Calu3 (cell line): Measurements from ENCODE around the gene RPL9. TPM values are rescaled to one million over a fixed set of nuclear protein-coding genes. Genes with fewer than 3 reads are reported as not detected.

ENCODE experiments used
- BruUV-seq: library from RNA; stranded (reverse); fragments of 400-500 nt; replicated peaks from 2 replicates; lab custom pipeline; 2021; lab: Mats Ljungman, UMichigan
- CTCF ChIA-PET: fragments of 300-600 bp; sonication (Branson Sonifier 250); formaldehyde crosslinking; loops from one replicate; lab custom pipeline; 2022; ENCODE audit warnings: antibody characterized with exemption; lab: Charles Lee
- DNase-seq: peaks from one replicate; pipeline ENCODE4 v3.0.0; 2022
- H3K27ac Mint-ChIP-seq: one replicate; pipeline ENCODE4 v1.8.0; 2022; ENCODE audit warnings: mixed read lengths; ENCODE audit not compliant: unreplicated experiment
- H3K27me3 Mint-ChIP-seq: one replicate; pipeline ENCODE4 v1.8.0; 2022; ENCODE audit warnings: mixed read lengths; ENCODE audit not compliant: unreplicated experiment
- H3K36me3 Mint-ChIP-seq: one replicate; pipeline ENCODE4 v1.8.0; 2022; ENCODE audit warnings: mild to moderate bottlenecking, moderate library complexity, mixed read lengths; ENCODE audit not compliant: insufficient read depth, unreplicated experiment
- H3K4me1 Mint-ChIP-seq: one replicate; pipeline ENCODE4 v1.8.0; 2022; ENCODE audit warnings: mild to moderate bottlenecking, low read depth, mixed read lengths; ENCODE audit not compliant: unreplicated experiment
- H3K4me3 Mint-ChIP-seq: one replicate; pipeline ENCODE4 v1.8.0; 2022; ENCODE audit warnings: mild to moderate bottlenecking, low read depth, moderate library complexity, mixed read lengths; ENCODE audit not compliant: unreplicated experiment
- H3K9me3 Mint-ChIP-seq: one replicate; pipeline ENCODE4 v1.8.0; 2022; ENCODE audit warnings: low read depth, mixed read lengths; ENCODE audit not compliant: unreplicated experiment
- CTCF ChIP-seq: fragments of 200-600 bp; IDR thresholded peaks from one replicate; pipeline ENCODE4 v1.8.0; 2022; ENCODE audit warnings: antibody characterized with exemption; ENCODE audit not compliant: unreplicated experiment
- intact Hi-C: fragments of 100-400 bp; cut with micrococcal nuclease; formaldehyde crosslinking; loops from one replicate; pipeline ENCODE4 v1.10.0; 2022; ENCODE audit not compliant: unreplicated experiment
- total RNA-seq: library from RNA; stranded (reverse); gene quantifications from 2 replicates; pipeline ENCODE4 v1.2.3, GENCODE V29; 2022

RPL9 gene
- total RNA-seq, 1 experiment from 2014 or later = 485 TPM

- peaks cover 3% of the 10 kb centered on the region for H3K4me1 Mint-ChIP-seq
- peaks cover 56% of the 10 kb centered on the region for H3K36me3 Mint-ChIP-seq
- no peak overlapping the region for H3K27ac Mint-ChIP-seq
- no peak for DNase-seq
- CTCF ChIA-PET = no interaction called here
- H3K27me3 Mint-ChIP-seq = no peaks in the 10 kb centered on the region
- no peak for TF ChIP-seq CTCF
- no peaks in the 10 kb centered on the region for H3K9me3 Mint-ChIP-seq
- no TSS peak for BruUV-seq
- intact Hi-C loops = loop anchor here (10.0 kb wide), 1 partner anchor 97 kb away; no protein-coding TSS in a partner anchor
- H3K4me3 Mint-ChIP-seq = no peak overlapping the region
Measured at GRCh38 chr4:39451423-39452023, 7.2 kb downstream of the RPL9 start.

GRCh38 chr4:39450618-39451017 lies 8.1 kb downstream of the RPL9 start:
- H3K27me3 Mint-ChIP-seq = no peaks in the 10 kb centered on the region
- peaks cover 50% of the 10 kb centered on the region for H3K36me3 Mint-ChIP-seq
- CTCF ChIA-PET = no interaction called here
- H3K9me3 Mint-ChIP-seq = no peaks in the 10 kb centered on the region
- intact Hi-C loops = loop anchor here (10.0 kb wide), 1 partner anchor 96 kb away; no protein-coding TSS in a partner anchor
- H3K4me1 Mint-ChIP-seq = no peaks in the 10 kb centered on the region
- H3K27ac Mint-ChIP-seq = no peak overlapping the region
- no peak overlapping the region for H3K4me3 Mint-ChIP-seq
- BruUV-seq = no TSS peak
- no peak for DNase-seq
- TF ChIP-seq CTCF = no peak

DNA sequence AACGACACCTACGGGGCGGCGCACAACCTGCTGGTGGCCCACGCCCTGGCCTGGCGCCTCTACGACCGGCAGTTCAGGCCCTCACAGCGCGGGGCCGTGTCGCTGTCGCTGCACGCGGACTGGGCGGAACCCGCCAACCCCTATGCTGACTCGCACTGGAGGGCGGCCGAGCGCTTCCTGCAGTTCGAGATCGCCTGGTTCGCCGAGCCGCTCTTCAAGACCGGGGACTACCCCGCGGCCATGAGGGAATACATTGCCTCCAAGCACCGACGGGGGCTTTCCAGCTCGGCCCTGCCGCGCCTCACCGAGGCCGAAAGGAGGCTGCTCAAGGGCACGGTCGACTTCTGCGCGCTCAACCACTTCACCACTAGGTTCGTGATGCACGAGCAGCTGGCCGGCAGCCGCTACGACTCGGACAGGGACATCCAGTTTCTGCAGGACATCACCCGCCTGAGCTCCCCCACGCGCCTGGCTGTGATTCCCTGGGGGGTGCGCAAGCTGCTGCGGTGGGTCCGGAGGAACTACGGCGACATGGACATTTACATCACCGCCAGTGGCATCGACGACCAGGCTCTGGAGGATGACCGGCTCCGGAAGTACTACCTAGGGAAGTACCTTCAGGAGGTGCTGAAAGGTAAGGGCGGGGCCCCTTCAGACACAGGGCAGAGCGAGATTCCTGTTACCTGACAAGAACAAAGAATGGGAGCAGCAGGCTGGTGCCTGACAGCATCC lies 11.7 kb downstream of the RPL9 start:
- TF ChIP-seq CTCF = no peak
- BruUV-seq = no TSS peak
- DNase-seq = peak; percentile 64
- intact Hi-C loops = no loop called here
- CTCF ChIA-PET = interaction anchor here (0.6 kb wide), 1 partner anchor 258 kb away, joined by 3 read pairs; no protein-coding TSS in a partner anchor
- no peak overlapping the region for H3K27ac Mint-ChIP-seq
- peaks cover 22% of the 10 kb centered on the region for H3K36me3 Mint-ChIP-seq
- H3K9me3 Mint-ChIP-seq = no peaks in the 10 kb centered on the region
- no peaks in the 10 kb centered on the region for H3K27me3 Mint-ChIP-seq
- no peaks in the 10 kb centered on the region for H3K4me1 Mint-ChIP-seq
- H3K4me3 Mint-ChIP-seq = peak overlapping the region; percentile 62

DNA sequence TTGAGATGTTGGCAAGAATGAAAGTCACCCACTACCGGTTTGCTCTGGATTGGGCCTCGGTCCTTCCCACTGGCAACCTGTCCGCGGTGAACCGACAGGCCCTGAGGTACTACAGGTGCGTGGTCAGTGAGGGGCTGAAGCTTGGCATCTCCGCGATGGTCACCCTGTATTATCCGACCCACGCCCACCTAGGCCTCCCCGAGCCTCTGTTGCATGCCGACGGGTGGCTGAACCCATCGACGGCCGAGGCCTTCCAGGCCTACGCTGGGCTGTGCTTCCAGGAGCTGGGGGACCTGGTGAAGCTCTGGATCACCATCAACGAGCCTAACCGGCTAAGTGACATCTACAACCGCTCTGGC lies 12.3 kb downstream of the RPL9 start:
- Mint-ChIP-seq H3K27ac (no peak overlapping the region), H3K4me1 (no peaks in the 10 kb centered on the region), H3K27me3 (no peaks in the 10 kb centered on the region), H3K9me3 (no peaks in the 10 kb centered on the region), H3K4me3 (peak overlapping the region; percentile 62), H3K36me3 (peaks cover 16% of the 10 kb centered on the region)
- CTCF ChIA-PET = interaction anchor here (0.6 kb wide), 1 partner anchor 259 kb away, joined by 3 read pairs; no protein-coding TSS in a partner anchor
- BruUV-seq = no TSS peak
- TF ChIP-seq CTCF = no peak
- intact Hi-C loops = no loop called here
- DNase-seq = no peak
